Thymus (tissue), 11 donors: ENCODE data around the gene ZNG1A. TPM values are rescaled to one million over a fixed set of nuclear protein-coding genes. Genes with fewer than 3 reads are reported as not detected.
"Not testable (repeated sequence)": the region's sequence is repeated elsewhere in the genome, so short reads cannot be mapped to it uniquely, and the experiment has no call there.

Experiments used
- DNase-seq, 9 donors: peaks; one replicate each; pipeline ENCODE4 v3.0.0-alpha.2; 2013; ENCODE audit warnings: low spot score in 9 of 9, low read depth in 6 of 9, missing footprints in 1 of 9
- H3K27ac ChIP-seq, 2 donors: one replicate each; pipeline ENCODE4 v1.5.1; 2013; ENCODE audit warnings: control low read depth in 1 of 2, low read depth in 1 of 2, low read length in 1 of 2, mild to moderate bottlenecking in 1 of 2, moderate library complexity in 1 of 2
- H3K27me3 ChIP-seq, 2 donors: one replicate each; pipeline ENCODE4 v1.5.1; 2013; ENCODE audit warnings: low read length in 1 of 2; ENCODE audit not compliant: control insufficient read depth in 2 of 2, insufficient read depth in 1 of 2
- H3K36me3 ChIP-seq, 2 donors: one replicate each; pipeline ENCODE4 v1.5.1; 2013; ENCODE audit warnings: low read length in 1 of 2, mild to moderate bottlenecking in 1 of 2, moderate library complexity in 1 of 2; ENCODE audit not compliant: control insufficient read depth in 2 of 2, insufficient read depth in 2 of 2
- H3K4me1 ChIP-seq, 2 donors: one replicate each; pipeline ENCODE4 v1.5.1; 2013; ENCODE audit warnings: low read length in 2 of 2; ENCODE audit not compliant: control insufficient read depth in 2 of 2, insufficient read depth in 2 of 2
- H3K4me3 ChIP-seq, 2 donors: one replicate each; pipeline ENCODE4 v1.5.1; 2013; ENCODE audit warnings: low read length in 2 of 2, control low read depth in 1 of 2, mild to moderate bottlenecking in 1 of 2
- H3K9me3 ChIP-seq, 2 donors: one replicate each; pipeline ENCODE4 v1.5.1; 2013; ENCODE audit warnings: low read length in 1 of 2, mild to moderate bottlenecking in 1 of 2; ENCODE audit not compliant: control insufficient read depth in 2 of 2, insufficient read depth in 1 of 2
- WGBS: extraction: QIAGEN DNeasy Blood & Tissue Kit; methylation state at CpG from one replicate; pipeline ENCODE4 v1.1.7; 2013; 5-methylcytosine and 5-hydroxymethylcytosine counted together
- polyA plus RNA-seq: library from polyadenylated mRNA; stranded (reverse); fragments of 200-250 nt; gene quantifications from one replicate; pipeline ENCODE4 v1.2.3, GENCODE V29; 2013
- total RNA-seq: library from RNA; stranded (reverse); fragments of 120-200 nt; gene quantifications from one replicate; pipeline ENCODE4 v1.2.4, GENCODE V29; 2013
- donor health status: healthy.

ZNG1A gene
- total and polyA plus RNA-seq, 2 donors: 36.2 to 58.4 TPM

DNA sequence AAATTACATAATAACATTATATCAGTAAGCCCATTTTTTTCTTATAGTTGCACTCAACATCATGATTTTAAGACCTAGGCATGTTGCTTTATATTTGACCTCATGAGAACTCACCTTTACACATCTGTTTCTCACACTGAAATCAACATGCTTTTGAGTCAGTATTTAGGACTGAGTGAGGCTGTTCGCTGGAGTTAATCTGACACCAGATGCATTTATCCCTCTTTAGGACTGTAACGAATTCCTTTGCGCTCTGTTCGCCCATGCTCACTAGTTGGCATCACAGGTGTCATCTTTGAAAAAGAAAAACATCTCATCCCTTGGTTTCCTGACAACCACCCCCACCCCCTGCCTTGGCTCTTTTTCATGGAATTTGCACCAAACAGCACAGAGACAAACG is 84.9 kb downstream of the ZNG1A start:
- H3K27me3 ChIP-seq, H3K9me3 ChIP-seq, DNase-seq, H3K27ac ChIP-seq, H3K4me3 ChIP-seq, H3K36me3 ChIP-seq, H3K4me1 ChIP-seq: not testable (repeated sequence)
- WGBS: 92% methylated on average over 4 of the region's 5 CpGs

DNA sequence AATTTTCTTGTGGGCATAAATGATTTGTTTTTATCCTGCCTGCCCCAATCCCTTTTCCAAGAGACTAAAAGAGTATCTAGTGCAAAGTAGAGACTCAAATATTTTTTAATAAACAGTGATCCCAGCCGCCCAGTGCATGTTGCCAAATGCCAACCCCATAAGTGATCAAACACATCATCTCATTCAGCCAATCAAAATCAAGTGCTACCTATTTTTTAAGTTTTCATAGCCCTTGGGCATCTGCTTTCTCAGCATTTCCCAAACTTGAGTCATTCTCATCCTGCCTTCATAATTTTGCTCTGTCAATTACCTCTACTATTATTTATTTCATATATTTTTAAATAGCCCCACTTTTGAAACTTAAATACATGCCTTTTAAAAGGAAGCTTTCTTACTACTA is 88.0 kb downstream of the ZNG1A start:
- H3K4me1 ChIP-seq, H3K36me3 ChIP-seq, H3K27me3 ChIP-seq, H3K27ac ChIP-seq, H3K4me3 ChIP-seq, H3K9me3 ChIP-seq, DNase-seq: not testable (repeated sequence)
- 98% methylated on average over 1 of the region's 1 CpG for WGBS

DNA sequence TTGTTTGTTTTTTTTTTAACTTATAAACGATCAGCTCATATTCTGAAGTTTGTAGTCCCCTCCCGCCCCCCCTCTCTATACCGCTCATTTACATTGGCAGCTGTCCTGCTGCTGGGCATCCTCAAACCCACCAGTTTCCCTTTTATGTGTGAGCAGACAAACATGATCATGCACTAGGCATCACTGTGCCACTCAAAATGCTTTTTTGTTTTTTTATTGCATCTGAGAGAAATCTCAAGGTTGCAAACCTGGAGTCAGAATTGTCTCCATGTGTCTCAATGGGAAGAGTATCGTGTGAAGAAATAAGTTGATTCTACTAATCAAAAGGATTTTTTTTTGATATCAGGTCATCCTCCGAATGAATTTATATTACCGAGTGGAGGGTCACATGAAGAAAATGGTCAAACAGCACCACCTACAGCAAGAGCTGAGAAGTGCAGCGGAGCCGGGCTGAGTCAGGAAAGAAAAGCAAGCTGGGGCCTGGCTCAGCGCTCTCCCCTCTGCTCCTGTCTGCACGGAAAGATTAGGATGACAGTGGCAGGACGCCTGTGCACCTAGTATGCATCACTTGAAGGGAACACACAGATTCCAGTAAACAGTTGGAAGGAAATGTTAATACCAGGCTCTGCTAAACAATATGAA is 90.3 kb downstream of the ZNG1A start:
- DNase-seq, H3K27me3 ChIP-seq, H3K9me3 ChIP-seq, H3K4me1 ChIP-seq, H3K36me3 ChIP-seq, H3K4me3 ChIP-seq, H3K27ac ChIP-seq: not testable (repeated sequence)
- 20% methylated on average over 5 of the region's 11 CpGs for WGBS

DNA sequence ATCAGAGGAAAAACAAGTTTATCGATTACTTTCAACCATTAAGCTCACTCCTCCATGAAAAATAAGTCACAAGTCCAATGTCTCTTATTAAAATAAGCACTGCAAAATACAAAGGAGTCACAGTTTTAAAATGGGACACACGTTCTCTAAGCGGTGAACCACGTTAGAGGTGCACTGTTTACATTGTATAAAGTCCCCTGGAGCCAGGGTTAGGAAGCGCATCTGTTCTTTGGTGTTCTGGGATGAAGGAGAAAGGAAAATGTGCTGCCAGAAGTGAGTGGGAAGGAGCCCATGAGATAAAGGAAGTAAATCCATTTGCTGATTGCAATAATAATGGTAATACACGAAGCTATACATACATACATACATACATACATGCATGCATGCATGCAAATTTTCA is 91.0 kb downstream of the ZNG1A start:
- H3K27me3 ChIP-seq, H3K9me3 ChIP-seq, H3K36me3 ChIP-seq, H3K4me3 ChIP-seq, H3K27ac ChIP-seq, H3K4me1 ChIP-seq, DNase-seq: not testable (repeated sequence)
- 85% methylated on average over 5 of the region's 6 CpGs for WGBS

DNA sequence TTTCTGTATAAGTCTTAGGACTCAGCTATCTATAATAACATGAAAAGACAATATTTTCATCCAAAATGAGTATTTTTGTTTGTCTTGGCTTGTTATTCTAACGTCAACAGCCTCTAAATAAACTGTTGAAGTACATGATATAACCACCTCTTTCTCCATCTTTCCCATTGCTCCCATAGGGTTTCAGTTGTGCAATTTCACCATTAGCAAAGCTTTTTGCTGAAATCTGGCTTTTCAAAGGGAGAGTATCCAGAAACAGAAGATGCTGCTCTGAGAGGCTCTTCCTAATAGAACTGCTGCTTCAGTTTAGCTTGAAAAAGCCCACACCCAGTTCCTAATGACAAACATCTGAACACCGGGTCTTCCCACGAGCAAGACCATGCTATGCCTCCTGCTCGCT is 91.8 kb downstream of the ZNG1A start:
- not testable (repeated sequence) for H3K4me1 ChIP-seq, DNase-seq
- 86% methylated on average over 2 of the region's 4 CpGs for WGBS

DNA sequence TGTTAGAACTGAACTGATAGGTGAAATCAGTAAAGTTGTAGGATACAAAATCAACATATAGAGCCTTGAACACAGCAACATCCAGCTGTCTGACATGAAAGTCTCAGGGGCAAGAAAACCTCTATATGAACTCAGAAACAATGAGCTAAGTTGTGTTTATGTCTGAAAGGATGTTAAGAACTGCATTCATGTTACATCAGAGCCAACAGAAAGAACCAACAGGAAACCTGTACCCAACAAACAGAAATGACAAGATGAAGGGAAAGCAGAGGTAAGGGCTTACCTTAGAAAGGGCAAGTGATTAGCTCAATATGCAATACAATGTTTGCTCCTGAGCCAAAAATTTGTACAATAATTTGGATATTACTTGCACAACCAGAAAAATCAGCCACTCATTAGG is 92.2 kb downstream of the ZNG1A start:
- H3K4me3 ChIP-seq, H3K36me3 ChIP-seq, H3K27ac ChIP-seq, H3K27me3 ChIP-seq, H3K9me3 ChIP-seq, DNase-seq, H3K4me1 ChIP-seq: not testable (repeated sequence)

More for the DNA sequence above, 91.8 kb downstream of the ZNG1A start:
- not testable (repeated sequence) for H3K36me3 ChIP-seq, H3K4me3 ChIP-seq, H3K27me3 ChIP-seq, H3K27ac ChIP-seq, H3K9me3 ChIP-seq

DNA sequence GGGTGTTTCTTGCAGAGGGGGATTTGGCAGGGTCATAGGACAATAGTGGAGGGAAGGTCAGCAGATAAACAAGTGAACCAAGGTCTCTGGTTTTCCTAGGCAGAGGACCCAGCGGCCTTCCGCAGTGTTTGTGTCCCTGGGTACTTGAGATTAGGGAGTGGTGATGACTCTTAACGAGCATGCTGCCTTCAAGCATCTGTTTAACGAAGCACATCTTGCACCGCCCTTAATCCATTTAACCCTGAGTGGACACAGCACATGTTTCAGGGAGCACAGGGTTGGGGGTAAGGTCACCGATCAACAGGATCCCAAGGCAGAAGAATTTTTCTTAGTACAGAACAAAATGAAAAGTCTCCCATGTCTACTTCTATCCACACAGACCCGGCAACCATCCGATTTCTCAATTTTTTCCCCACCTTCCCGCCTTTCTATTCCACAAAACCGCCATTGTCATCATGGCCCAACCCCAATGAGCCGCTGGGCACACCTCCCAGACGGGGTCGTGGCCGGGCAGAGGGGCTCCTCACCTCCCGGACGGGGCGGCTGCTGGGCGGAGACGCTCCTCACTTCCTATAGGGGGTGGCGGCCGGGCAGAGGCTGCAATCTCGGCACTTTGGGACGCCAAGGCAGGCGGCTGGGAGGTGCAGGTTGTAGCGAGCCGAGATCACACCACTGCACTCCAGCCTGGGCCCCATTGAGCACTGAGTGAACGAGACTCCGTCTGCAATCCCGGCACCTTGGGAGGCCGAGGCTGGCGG is 95.7 kb downstream of the ZNG1A start:
- 96% methylated on average over 28 of the region's 31 CpGs for WGBS
- not testable (repeated sequence) for H3K9me3 ChIP-seq, H3K27me3 ChIP-seq, H3K4me3 ChIP-seq, H3K36me3 ChIP-seq, H3K4me1 ChIP-seq, DNase-seq, H3K27ac ChIP-seq

DNA sequence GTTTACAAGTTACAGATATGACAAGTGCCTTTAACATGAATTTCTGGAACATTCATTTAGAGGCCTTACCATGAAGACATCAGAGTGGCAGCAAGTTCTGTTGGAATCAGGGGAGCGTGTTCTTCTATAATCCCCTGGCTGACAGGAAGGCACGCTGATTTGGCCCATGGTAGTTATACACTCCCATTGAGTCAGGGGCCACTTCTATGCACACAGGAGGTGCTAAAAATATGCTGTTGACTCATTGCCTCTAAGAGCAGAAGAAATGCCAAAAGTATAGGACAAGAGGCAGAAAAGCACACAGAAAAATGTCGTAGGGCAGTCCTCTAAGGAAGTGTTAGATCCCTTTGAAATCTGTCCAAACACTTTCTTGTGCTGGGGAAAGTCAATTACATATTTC is 100.5 kb downstream of the ZNG1A start:
- not testable (repeated sequence) for DNase-seq, H3K36me3 ChIP-seq, H3K4me1 ChIP-seq, H3K4me3 ChIP-seq, H3K9me3 ChIP-seq, H3K27ac ChIP-seq
- WGBS: 93% methylated on average over 3 of the region's 3 CpGs
- H3K27me3 ChIP-seq: peaks cover 0 to 12% of the 10 kb centered on the region in 2 donors

DNA sequence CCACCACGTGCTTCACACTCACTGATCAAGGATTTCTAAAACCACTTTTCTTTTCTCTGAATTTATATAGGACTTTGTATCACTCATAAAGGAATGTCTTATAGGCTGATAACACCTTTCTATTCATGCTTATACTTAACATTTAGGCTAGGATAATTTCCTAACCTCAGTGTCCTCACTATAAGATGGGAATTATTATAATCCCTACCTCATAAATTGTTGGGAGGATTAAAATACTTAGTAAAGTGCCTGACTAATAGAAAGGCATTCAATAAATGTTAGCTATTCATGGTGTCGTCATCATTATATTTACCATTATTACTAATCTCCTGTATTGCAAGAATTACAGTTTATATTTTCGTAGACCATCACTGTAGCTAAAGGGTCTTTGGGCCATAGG is 102.5 kb downstream of the ZNG1A start:
- WGBS: 97% methylated on average over 3 of the region's 3 CpGs
- not testable (repeated sequence) for DNase-seq, H3K27ac ChIP-seq, H3K36me3 ChIP-seq, H3K9me3 ChIP-seq, H3K4me1 ChIP-seq, H3K4me3 ChIP-seq
- peaks cover 2 to 18% of the 10 kb centered on the region in 2 donors for H3K27me3 ChIP-seq
